B cell (primary cell): ENCODE measurements around the gene GATAD2B. TPM values are rescaled to one million over a fixed set of nuclear protein-coding genes. Genes with fewer than 3 reads are reported as not detected.
A peak's percentile ranks its signal among the peaks of the same experiment; 100 is the strongest.

Source experiments
- ATAC-seq: fragments of 200-7000 bp; cut with Tn5 transposase; one replicate; pipeline ENCODE4 v1.10.0; 2021; ENCODE audit warnings: low read depth, mild to moderate bottlenecking, moderate number of reproducible peaks, moderate library complexity
- CTCF ChIA-PET: fragments of 350-600 bp; sonication (Branson Sonifier 250); formaldehyde crosslinking; loops from one replicate; lab custom pipeline; 2021; ENCODE audit warnings: antibody characterized with exemption, inconsistent platforms; lab: Charles Lee
- POLR2A ChIA-PET: fragments of 350-600 bp; sonication (Branson Sonifier 250); formaldehyde crosslinking; loops from one replicate; lab custom pipeline; 2021; ENCODE audit warnings: antibody characterized with exemption; lab: Charles Lee
- DNase-seq: peaks from one replicate; pipeline ENCODE4 v3.0.0; 2013
- H2AFZ ChIP-seq: 2 replicates; pipeline ENCODE4 v1.6.1; 2012; ENCODE audit warnings: mild to moderate bottlenecking, low read depth, low read length; ENCODE audit not compliant: insufficient read depth, poor library complexity, severe bottlenecking
- H3K27ac ChIP-seq, 2 donors: 1 replicate in 1 of 2; 2 replicates in 1 of 2; pipeline ENCODE4 v1.5.1; 2012 to 2013; ENCODE audit warnings: low read length in 2 of 2, mild to moderate bottlenecking in 2 of 2, moderate library complexity in 1 of 2
- H3K27me3 ChIP-seq, 4 experiments: fragments of 200-600 bp in 1 of 4; sonication (generic) in 1 of 4; replicated peaks in 1 of 4; 1 replicate in 2 of 4; 2 replicates in 2 of 4; pipeline versions ENCODE4 v1.6.1 to v1.7.0; 2013 to 2016; ENCODE audit warnings: low read length in 3 of 4, mild to moderate bottlenecking in 2 of 4, mixed read lengths in 1 of 4, moderate library complexity in 1 of 4; ENCODE audit not compliant: insufficient read depth in 4 of 4, control insufficient read depth in 3 of 4; ENCODE audit errors: control extremely low read depth in 1 of 4
- H3K36me3 ChIP-seq, 2 experiments: replicated peaks in 1 of 2; 1 replicate in 1 of 2; 2 replicates in 1 of 2; pipeline versions ENCODE4 v1.6.1 to v1.7.1; 2013; ENCODE audit warnings: low read length in 1 of 2; ENCODE audit not compliant: insufficient read depth in 2 of 2, control insufficient read depth in 1 of 2; ENCODE audit errors: control extremely low read depth in 1 of 2, extremely low read depth in 1 of 2
- H3K4me1 ChIP-seq, 2 donors: fragments of 200-600 bp in 1 of 2; sonication (generic) in 1 of 2; 1 replicate in 1 of 2; 2 replicates in 1 of 2; pipeline versions ENCODE4 v1.5.1 to v1.6.1; 2013 to 2017; ENCODE audit warnings: low read length in 2 of 2; ENCODE audit not compliant: control insufficient read depth in 2 of 2, insufficient read depth in 2 of 2
- H3K4me2 ChIP-seq: replicated peaks from 2 replicates; pipeline ENCODE3; 2012; ENCODE audit warnings: mild to moderate bottlenecking, low read depth, low read length; ENCODE audit not compliant: poor library complexity, severe bottlenecking
- H3K4me3 ChIP-seq, 5 experiments: fragments of 200-600 bp in 1 of 5; sonication (generic) in 1 of 5; 1 replicate in 3 of 5; 2 replicates in 2 of 5; pipeline versions ENCODE4 v1.5.1 to v1.7.0; 2011 to 2016; ENCODE audit warnings: low read length in 4 of 5, mild to moderate bottlenecking in 4 of 5, low read depth in 2 of 5, control low read depth in 1 of 5, moderate library complexity in 1 of 5; ENCODE audit not compliant: insufficient read depth in 1 of 5; ENCODE audit errors: control extremely low read depth in 1 of 5, extremely low read depth in 1 of 5
- H3K79me2 ChIP-seq: fragments of 200-600 bp; sonication (generic); one replicate; pipeline ENCODE4 v1.6.0; 2016; ENCODE audit warnings: low read length; ENCODE audit not compliant: control insufficient read depth, insufficient read depth
- H3K9ac ChIP-seq: fragments of 200-600 bp; sonication (generic); 2 replicates; pipeline ENCODE4 v1.6.1; 2017; ENCODE audit warnings: mild to moderate bottlenecking, low read length, moderate library complexity
- H3K9me3 ChIP-seq, 3 donors: one replicate each; pipeline versions ENCODE4 v1.6.1 to v1.7.1; 2013; ENCODE audit warnings: low read length in 2 of 3; ENCODE audit not compliant: control insufficient read depth in 2 of 3, insufficient read depth in 1 of 3; ENCODE audit errors: control extremely low read depth in 1 of 3
- H4K20me1 ChIP-seq: 2 replicates; pipeline ENCODE4 v1.6.0; 2012; ENCODE audit warnings: mild to moderate bottlenecking, low read length; ENCODE audit not compliant: insufficient read depth, control insufficient read depth, poor library complexity, severe bottlenecking
- H3K27ac Mint-ChIP-seq: one replicate; pipeline ENCODE4 v1.8.0; 2021; ENCODE audit warnings: mixed read lengths
- H3K27me3 Mint-ChIP-seq: one replicate; pipeline ENCODE4 v1.8.0; 2021; ENCODE audit warnings: mixed read lengths
- H3K4me1 Mint-ChIP-seq: one replicate; pipeline ENCODE4 v1.8.0; 2021; ENCODE audit warnings: mixed read lengths
- H3K4me3 Mint-ChIP-seq: one replicate; pipeline ENCODE4 v1.8.0; 2021; ENCODE audit warnings: mixed read lengths
- H3K9me3 Mint-ChIP-seq: one replicate; pipeline ENCODE4 v1.8.0; 2022; ENCODE audit warnings: mixed read lengths; ENCODE audit not compliant: insufficient read depth
- EZH2 ChIP-seq: IDR thresholded peaks from 2 replicates; pipeline ENCODE4 v1.6.1; 2012; ENCODE audit warnings: borderline replicate concordance, low read depth, mild to moderate bottlenecking, moderate library complexity, low read length; ENCODE audit not compliant: insufficient read depth, poor library complexity, severe bottlenecking
- WGBS: methylation state at CpG from one replicate; pipeline ENCODE4 v1.1.5; 2013; ENCODE audit warnings: missing lambda C conversion rate; ENCODE audit not compliant: insufficient coverage; 5-methylcytosine and 5-hydroxymethylcytosine counted together
- intact Hi-C: fragments of 100-400 bp; cut with micrococcal nuclease; formaldehyde crosslinking; loops from one replicate; pipeline ENCODE4 v1.10.0; 2022
- polyA plus RNA-seq: library from polyadenylated mRNA; depleted of rRNA; stranded (reverse); fragments of >200 nt; gene quantifications from 2 replicates; pipeline ENCODE4 v1.2.3, GENCODE V29; 2012
- total RNA-seq, 2 donors: library from RNA; stranded (reverse); fragments of 120-200 nt in 1 of 2; gene quantifications; 1 replicate in 1 of 2; 2 replicates in 1 of 2; pipeline versions ENCODE4 v1.2.3 to v1.2.4, GENCODE V29; 2013 to 2022
- TF ChIP-seq, protein P1 (sequence below): fragments of 200-600 bp; IDR thresholded peaks from one replicate; pipeline ENCODE4 v1.8.0; 2022; ENCODE audit warnings: antibody characterized with exemption, mild to moderate bottlenecking

The GATAD2B gene
- total and polyA plus RNA-seq, 2 donors (not counting 1 experiment from before 2014, with no cell fraction given) = 16.7 to 105 TPM

GRCh38 chr1:153795330-153795837, 127.4 kb downstream of the GATAD2B start:
- Mint-ChIP-seq H3K27ac (no peak overlapping the region), H3K27me3 (no peaks in the 10 kb centered on the region), H3K9me3 (no peaks in the 10 kb centered on the region), H3K4me3 (no peak overlapping the region), H3K4me1 (peaks cover 28% of the 10 kb centered on the region)
- H3K4me3 ChIP-seq = no peak overlapping the region
- no peaks in the 10 kb centered on the region for H3K27me3 ChIP-seq
- H2AFZ ChIP-seq = no peak overlapping the region
- H3K9me3 ChIP-seq = no peaks in the 10 kb centered on the region
- 97% methylated on average over 9 of the region's 18 CpGs for WGBS
- ChIA-PET CTCF (interaction anchor here (6.6 kb wide), 1 partner anchor 190 kb away, joined by 103 read pairs; the partner anchor contains the start of gene RAB13), POLR2A (no interaction called here)
- H3K9ac ChIP-seq = no peak overlapping the region
- intact Hi-C loops = no loop called here
- DNase-seq (no peak), ATAC-seq (no peak)
- peaks cover 19 to 33% of the 10 kb centered on the region in 2 donors for H3K4me1 ChIP-seq
- no peaks in the 10 kb centered on the region for H4K20me1 ChIP-seq
- no peaks in the 10 kb centered on the region for H3K36me3 ChIP-seq
- H3K4me2 ChIP-seq = no peak overlapping the region
- no peak overlapping the region for H3K27ac ChIP-seq
- TF ChIP-seq, protein P1, sequence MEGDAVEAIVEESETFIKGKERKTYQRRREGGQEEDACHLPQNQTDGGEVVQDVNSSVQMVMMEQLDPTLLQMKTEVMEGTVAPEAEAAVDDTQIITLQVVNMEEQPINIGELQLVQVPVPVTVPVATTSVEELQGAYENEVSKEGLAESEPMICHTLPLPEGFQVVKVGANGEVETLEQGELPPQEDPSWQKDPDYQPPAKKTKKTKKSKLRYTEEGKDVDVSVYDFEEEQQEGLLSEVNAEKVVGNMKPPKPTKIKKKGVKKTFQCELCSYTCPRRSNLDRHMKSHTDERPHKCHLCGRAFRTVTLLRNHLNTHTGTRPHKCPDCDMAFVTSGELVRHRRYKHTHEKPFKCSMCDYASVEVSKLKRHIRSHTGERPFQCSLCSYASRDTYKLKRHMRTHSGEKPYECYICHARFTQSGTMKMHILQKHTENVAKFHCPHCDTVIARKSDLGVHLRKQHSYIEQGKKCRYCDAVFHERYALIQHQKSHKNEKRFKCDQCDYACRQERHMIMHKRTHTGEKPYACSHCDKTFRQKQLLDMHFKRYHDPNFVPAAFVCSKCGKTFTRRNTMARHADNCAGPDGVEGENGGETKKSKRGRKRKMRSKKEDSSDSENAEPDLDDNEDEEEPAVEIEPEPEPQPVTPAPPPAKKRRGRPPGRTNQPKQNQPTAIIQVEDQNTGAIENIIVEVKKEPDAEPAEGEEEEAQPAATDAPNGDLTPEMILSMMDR = no peak
- no peak for TF ChIP-seq EZH2
- no peaks in the 10 kb centered on the region for H3K79me2 ChIP-seq

GRCh38 chr1:153794624-153795329, 128.0 kb downstream of the GATAD2B start:
- WGBS = 96% methylated on average over 8 of the region's 14 CpGs
- Histone ChIP-seq H3K27ac (no peak overlapping the region), H3K79me2 (no peaks in the 10 kb centered on the region), H3K4me2 (no peak overlapping the region), H3K4me3 (no peak overlapping the region), H3K4me1 (peaks cover 26 to 39% of the 10 kb centered on the region in 2 donors), H3K9ac (no peak overlapping the region), H3K36me3 (no peaks in the 10 kb centered on the region), H3K27me3 (no peaks in the 10 kb centered on the region), H4K20me1 (no peaks in the 10 kb centered on the region), H3K9me3 (no peaks in the 10 kb centered on the region), H2AFZ (no peak overlapping the region)
- ATAC-seq = no peak
- Mint-ChIP-seq H3K27ac (peak overlapping the region; percentile 3), H3K27me3 (no peaks in the 10 kb centered on the region), H3K4me3 (no peak overlapping the region), H3K9me3 (no peaks in the 10 kb centered on the region), H3K4me1 (peaks cover 35% of the 10 kb centered on the region)
- POLR2A ChIA-PET = no interaction called here
- no peak for DNase-seq
- CTCF ChIA-PET = interaction anchor here (6.6 kb wide), 1 partner anchor 191 kb away, joined by 103 read pairs; the partner anchor contains the start of gene RAB13
- TF ChIP-seq EZH2 = no peak
- TF ChIP-seq, protein P1 = no peak
- intact Hi-C loops = loop anchor here (5.0 kb wide), 1 partner anchor 67 kb away; the partner anchor contains the start of gene INTS3
